VCaP (cell line): Measurements from ENCODE around the gene ZFAND2A.
"Not testable (repeated sequence)": the region's sequence is repeated elsewhere in the genome, so short reads cannot be mapped to it uniquely, and the experiment has no call there.

Experiments used
- H3K27ac ChIP-seq: fragments of 450-650 bp; 2 replicates; pipeline ENCODE4 v1.5.1; 2017
- TF ChIP-seq, protein P1 (sequence below): fragments of 450-650 bp; conservative IDR thresholded peaks from 2 replicates; pipeline ENCODE4 v1.5.1; 2017; ENCODE audit warnings: mild to moderate bottlenecking, moderate library complexity

Gene ZFAND2A

DNA sequence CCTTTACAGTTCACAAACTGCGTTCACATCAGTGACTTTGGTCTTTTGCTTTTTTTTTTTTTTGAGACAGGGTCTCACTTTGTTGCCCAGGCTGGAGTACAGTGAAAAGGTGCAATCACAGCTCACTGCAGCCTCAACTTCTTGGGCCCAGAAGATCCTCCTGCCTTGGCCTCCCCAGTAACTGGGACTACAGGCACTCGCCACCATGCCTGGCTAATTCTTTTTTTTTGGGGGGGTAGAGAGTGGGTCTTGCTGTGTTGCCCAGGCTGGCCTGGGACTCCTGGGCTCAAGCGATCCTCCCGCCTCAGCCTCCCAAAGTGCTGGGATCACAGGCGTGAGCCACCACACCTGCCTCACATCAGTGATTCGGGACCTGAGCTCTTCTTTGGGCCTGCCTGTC lies 37.0 kb upstream of the ZFAND2A start:
- TF ChIP-seq, protein P1, sequence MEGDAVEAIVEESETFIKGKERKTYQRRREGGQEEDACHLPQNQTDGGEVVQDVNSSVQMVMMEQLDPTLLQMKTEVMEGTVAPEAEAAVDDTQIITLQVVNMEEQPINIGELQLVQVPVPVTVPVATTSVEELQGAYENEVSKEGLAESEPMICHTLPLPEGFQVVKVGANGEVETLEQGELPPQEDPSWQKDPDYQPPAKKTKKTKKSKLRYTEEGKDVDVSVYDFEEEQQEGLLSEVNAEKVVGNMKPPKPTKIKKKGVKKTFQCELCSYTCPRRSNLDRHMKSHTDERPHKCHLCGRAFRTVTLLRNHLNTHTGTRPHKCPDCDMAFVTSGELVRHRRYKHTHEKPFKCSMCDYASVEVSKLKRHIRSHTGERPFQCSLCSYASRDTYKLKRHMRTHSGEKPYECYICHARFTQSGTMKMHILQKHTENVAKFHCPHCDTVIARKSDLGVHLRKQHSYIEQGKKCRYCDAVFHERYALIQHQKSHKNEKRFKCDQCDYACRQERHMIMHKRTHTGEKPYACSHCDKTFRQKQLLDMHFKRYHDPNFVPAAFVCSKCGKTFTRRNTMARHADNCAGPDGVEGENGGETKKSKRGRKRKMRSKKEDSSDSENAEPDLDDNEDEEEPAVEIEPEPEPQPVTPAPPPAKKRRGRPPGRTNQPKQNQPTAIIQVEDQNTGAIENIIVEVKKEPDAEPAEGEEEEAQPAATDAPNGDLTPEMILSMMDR = no peak
- no peak overlapping the region for H3K27ac ChIP-seq

DNA sequence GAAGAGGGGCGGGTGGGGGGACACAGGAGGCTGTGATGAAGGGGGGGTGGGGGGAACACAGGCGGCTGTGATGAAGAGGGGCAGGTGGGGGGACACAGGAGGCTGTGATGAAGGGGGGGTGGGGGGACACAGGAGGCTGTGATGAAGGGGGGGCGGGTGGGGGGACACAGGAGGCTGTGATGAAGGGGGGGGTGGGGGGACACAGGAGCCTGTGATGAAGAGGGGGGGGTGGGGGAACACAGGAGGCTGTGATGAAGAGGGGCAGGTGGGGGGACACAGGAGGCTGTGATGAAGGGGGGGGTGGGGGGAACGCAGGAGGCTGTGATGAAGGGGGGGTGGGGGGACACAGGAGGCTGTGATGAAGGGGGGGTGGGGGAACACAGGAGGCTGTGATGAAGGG lies 36.4 kb upstream of the ZFAND2A start:
- not testable (repeated sequence) for H3K27ac ChIP-seq

DNA sequence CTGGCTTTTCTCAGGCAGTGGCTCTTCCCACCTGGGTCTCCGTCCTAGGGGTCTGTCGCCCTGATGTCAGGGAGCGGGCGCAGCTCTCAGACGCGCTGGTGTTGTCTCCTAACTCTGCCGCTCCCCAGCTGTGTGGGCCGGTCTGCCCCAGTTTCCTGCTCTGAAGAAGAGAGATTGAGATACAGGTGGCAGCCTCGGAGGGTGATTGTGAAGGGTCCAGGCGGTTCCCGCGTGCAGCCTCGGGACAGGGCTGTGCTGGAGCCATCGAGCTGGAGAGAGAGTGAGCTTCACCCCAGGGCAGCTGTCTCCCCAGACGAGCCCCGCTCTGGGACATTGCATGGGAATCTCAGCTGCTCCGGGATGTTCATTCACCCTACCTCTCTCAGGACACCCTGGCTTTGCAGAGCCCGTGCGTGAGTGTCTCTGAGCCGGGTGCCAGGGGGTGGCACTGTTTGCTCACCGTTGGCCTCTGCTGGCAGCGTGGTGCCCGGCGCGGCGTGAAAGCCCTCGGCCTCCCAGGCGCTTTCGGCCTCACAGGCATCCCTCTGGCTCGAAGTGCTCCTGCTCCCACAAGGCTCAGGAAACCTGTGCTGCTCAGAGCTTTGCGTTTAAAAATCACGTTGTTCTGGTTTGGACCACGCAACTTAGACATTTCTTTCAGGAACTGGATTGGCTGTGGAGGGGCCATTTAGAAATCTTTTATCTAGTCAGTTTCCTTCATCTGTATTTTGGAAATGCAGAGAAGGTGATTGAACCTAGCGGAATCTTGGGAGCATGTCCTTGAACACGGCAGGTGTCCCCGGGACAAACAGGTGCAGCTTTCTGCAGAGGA lies 33.8 kb upstream of the ZFAND2A start:
- no peak overlapping the region for H3K27ac ChIP-seq
- TF ChIP-seq, protein P1 = peak; percentile 86

DNA sequence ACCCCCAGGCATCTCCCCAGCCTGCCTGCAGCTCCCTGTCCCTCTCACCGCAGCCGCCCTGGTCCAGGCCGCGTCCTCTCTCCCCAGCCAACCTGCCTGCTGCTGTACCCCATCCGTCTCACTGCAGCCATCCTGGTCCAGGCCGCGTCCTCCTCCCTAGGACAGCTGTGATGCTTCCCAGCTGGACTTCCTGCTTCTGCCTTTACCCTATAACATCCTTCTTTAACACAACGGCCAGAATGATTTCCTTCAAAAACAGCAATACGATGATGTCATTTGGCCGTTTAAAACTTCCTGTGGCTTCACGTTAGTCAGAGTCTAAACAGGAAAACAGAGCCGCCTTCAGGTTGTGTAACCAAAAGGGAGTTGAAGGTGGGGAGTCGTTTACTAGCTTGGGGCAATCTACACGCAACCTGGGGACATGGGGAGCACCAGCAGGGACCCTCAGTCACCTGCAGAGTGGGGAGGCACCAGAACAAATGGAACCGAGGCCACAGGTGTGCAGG lies 32.2 kb upstream of the ZFAND2A start:
- H3K27ac ChIP-seq = no peak overlapping the region
- TF ChIP-seq, protein P1 = no peak

DNA sequence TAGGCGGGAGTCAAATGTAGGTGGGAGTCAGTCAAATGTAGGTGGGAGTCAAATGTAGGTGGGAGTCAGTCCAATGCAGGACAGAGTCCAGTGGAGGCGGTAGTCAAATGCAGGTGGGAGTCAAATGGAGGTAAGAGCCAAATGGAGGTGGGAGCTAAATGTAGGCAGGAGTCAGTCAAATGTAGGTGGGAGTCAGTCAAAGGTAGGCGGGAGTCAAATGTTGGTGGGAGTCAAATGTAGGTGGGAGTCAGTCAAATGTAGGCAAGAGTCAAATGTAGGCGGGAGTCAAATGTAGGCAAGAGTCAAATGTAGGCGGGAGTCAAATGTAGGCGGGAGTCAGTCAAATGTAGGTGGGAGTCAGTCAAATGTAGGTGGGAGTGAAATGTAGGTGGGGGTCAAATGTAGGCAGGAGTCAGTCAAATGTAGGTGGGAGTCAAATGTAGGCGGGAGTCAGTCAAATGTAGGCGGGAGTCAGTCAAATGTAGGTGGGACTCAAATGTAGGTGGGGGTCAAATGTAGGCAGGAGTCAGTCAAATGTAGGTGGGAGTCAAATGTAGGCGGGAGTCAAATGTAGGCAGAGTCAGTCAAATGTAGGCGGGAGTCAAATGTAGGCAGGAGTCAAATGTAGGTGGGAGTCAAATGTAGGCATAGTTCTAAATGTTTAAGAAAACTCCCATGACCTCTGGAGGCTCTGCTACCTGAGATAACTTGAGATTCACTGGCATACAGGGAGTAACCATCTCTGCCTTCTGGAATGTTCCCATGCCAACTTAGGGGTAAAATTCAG lies 30.2 kb upstream of the ZFAND2A start:
- TF ChIP-seq, protein P1 = no peak
- no peak overlapping the region for H3K27ac ChIP-seq

DNA sequence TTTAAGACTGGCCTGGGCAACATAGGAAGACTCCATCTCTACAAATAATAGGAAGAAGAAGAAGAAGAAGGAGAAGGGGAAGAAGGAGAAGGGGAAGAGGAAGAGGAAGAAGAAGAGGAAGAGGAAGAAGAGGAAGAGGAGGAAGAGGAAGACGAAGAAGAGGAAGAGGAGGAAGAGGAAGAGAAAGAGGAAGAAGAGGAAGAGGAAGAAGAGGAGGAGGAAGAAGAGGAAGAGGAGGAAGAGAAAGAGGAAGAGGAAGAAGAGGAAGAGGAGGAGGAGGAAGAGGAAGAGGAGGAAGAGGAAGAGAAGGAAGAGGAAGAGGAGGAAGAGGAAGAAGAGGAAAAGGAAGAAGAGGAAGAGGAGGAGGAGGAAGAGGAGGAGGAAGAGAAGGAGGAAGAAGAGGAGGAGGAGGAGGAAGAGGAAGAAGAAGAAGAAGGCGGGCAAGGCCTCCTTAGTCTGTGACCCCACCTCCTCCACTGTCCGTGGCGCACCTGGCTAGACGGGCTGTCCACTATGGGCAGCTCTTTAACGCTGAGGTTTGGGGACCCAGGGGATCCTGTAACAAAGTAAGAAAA lies 28.8 kb upstream of the ZFAND2A start:
- H3K27ac ChIP-seq = no peak overlapping the region
- TF ChIP-seq, protein P1 = no peak

DNA sequence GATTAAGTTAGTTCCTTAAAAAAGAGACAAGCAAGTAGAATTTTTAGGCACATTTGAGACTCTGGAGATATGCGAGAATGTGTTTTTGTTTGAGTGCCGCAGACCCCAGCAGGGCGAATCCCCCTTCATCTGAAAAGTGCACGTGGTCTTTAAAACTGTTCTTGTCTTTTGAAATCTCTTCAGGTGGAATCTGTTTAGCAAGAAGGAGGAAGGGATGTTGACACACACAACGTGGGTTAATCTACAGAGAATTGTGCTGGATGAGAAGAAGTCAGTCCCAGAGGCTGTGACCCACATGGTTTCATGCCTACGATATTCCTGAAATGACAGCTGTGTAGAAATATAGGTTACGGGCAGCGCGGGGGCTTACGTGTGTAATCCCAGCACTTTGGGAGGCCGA lies 27.1 kb upstream of the ZFAND2A start:
- no peak overlapping the region for H3K27ac ChIP-seq
- TF ChIP-seq, protein P1 = no peak
